ENCODE measurements around the gene DHRSX. TPM values are rescaled to one million over a fixed set of nuclear protein-coding genes. Genes with fewer than 3 reads are reported as not detected.
"Not testable (repeated sequence)": the region's sequence is repeated elsewhere in the genome, so short reads cannot be mapped to it uniquely, and the experiment has no call there.

Gene DHRSX
- total and polyA plus RNA-seq, 2 experiments from 2014 or later, result 37.2 to 71.7 TPM

GRCh38 chrX:2242326-2242725, 258.4 kb downstream of the DHRSX start:
- TF ChIP-seq EZH2 (IDR thresholded peaks at IDR 0.05; ENCODE audit: borderline replicate concordance) (no peak), CTCF (IDR thresholded peaks at IDR 0.05; ENCODE audit: poor library complexity) (no peak), EZH2phosphoT487 (IDR thresholded peaks at IDR 0.05; ENCODE audit: low read depth, severe bottlenecking, unreplicated experiment) (no peak)
- H3K9me3 ChIP-seq (ENCODE audit: low read depth), result no peaks in the 10 kb centered on the region
- H3K27ac ChIP-seq, result no peak overlapping the region
- H3K4me1 ChIP-seq (ENCODE audit: insufficient read depth), result no peaks in the 10 kb centered on the region
- no peaks in the 10 kb centered on the region for H3K27me3 ChIP-seq
- no peaks in the 10 kb centered on the region for H3K9me2 ChIP-seq (replicated peaks; ENCODE audit: insufficient read depth)
- no peaks in the 10 kb centered on the region for H3K36me3 ChIP-seq (replicated peaks; ENCODE audit: insufficient read depth, low read depth)
- DNase-seq (ENCODE audit: low spot score), result no peak
- no peaks in the 10 kb centered on the region for H4K20me1 ChIP-seq (ENCODE audit: insufficient read depth, poor library complexity, severe bottlenecking)
- no peak overlapping the region for H3K4me2 ChIP-seq
- WGBS (ENCODE audit: low lambda C conversion rate, missing lambda C conversion rate), result 85% methylated on average over 16 of the region's 16 CpGs
- no peak overlapping the region for H2AFZ ChIP-seq
- no peaks in the 10 kb centered on the region for H3K79me2 ChIP-seq
- no peak overlapping the region for H3K4me3 ChIP-seq

- H3K9me2 ChIP-seq (replicated peaks; ENCODE audit: insufficient read depth), result not testable (repeated sequence)
Observed at GRCh38 chrX:2241496-2241895, 259.3 kb downstream of the DHRSX start.

GRCh38 chrX:2240761-2241160, 260.0 kb downstream of the DHRSX start:
- H3K4me3 ChIP-seq; H3K4me2 ChIP-seq; H3K36me3 ChIP-seq (replicated peaks; ENCODE audit: insufficient read depth, low read depth); H3K79me2 ChIP-seq; H4K20me1 ChIP-seq (ENCODE audit: insufficient read depth, poor library complexity, severe bottlenecking); H3K9me2 ChIP-seq (replicated peaks; ENCODE audit: insufficient read depth); H3K27ac ChIP-seq; DNase-seq (ENCODE audit: low spot score); H2AFZ ChIP-seq; H3K27me3 ChIP-seq; H3K9me3 ChIP-seq (ENCODE audit: low read depth); H3K4me1 ChIP-seq (ENCODE audit: insufficient read depth): not testable (repeated sequence)
- WGBS (ENCODE audit: low lambda C conversion rate, missing lambda C conversion rate), result 93% methylated on average over 12 of the region's 12 CpGs

More at GRCh38 chrX:2241496-2241895, 259.3 kb downstream of the DHRSX start:
- H3K4me3 ChIP-seq; H2AFZ ChIP-seq; H3K27ac ChIP-seq; H3K9me3 ChIP-seq (ENCODE audit: low read depth); H3K4me2 ChIP-seq; H3K4me1 ChIP-seq (ENCODE audit: insufficient read depth); H3K79me2 ChIP-seq; H3K36me3 ChIP-seq (replicated peaks; ENCODE audit: insufficient read depth, low read depth); H3K27me3 ChIP-seq; H4K20me1 ChIP-seq (ENCODE audit: insufficient read depth, poor library complexity, severe bottlenecking); DNase-seq (ENCODE audit: low spot score): not testable (repeated sequence)
- WGBS (ENCODE audit: low lambda C conversion rate, missing lambda C conversion rate), result 94% methylated on average over 13 of the region's 13 CpGs

GRCh38 chrX:2237976-2238375, 262.8 kb downstream of the DHRSX start:
- 97% methylated on average over 9 of the region's 9 CpGs for WGBS (ENCODE audit: low lambda C conversion rate, missing lambda C conversion rate)
- no peak for TF ChIP-seq CTCF (IDR thresholded peaks at IDR 0.05; ENCODE audit: poor library complexity)
- TF ChIP-seq EZH2 (IDR thresholded peaks at IDR 0.05; ENCODE audit: borderline replicate concordance), result no peak
- no peak for TF ChIP-seq EZH2phosphoT487 (IDR thresholded peaks at IDR 0.05; ENCODE audit: low read depth, severe bottlenecking, unreplicated experiment)
- no peaks in the 10 kb centered on the region for H3K4me1 ChIP-seq (ENCODE audit: insufficient read depth)
- H3K27ac ChIP-seq, result no peak overlapping the region
- no peaks in the 10 kb centered on the region for H3K79me2 ChIP-seq
- H3K27me3 ChIP-seq, result no peaks in the 10 kb centered on the region
- H2AFZ ChIP-seq, result no peak overlapping the region
- H3K4me3 ChIP-seq, result no peak overlapping the region
- no peaks in the 10 kb centered on the region for H4K20me1 ChIP-seq (ENCODE audit: insufficient read depth, poor library complexity, severe bottlenecking)
- no peak overlapping the region for H3K4me2 ChIP-seq
- H3K9me2 ChIP-seq (replicated peaks; ENCODE audit: insufficient read depth), result no peaks in the 10 kb centered on the region
- DNase-seq (ENCODE audit: low spot score), result no peak
- H3K9me3 ChIP-seq (ENCODE audit: low read depth), result no peaks in the 10 kb centered on the region
- H3K36me3 ChIP-seq (replicated peaks; ENCODE audit: insufficient read depth, low read depth), result no peaks in the 10 kb centered on the region
